ENCODE results near the gene THRB.

The THRB gene

DNA sequence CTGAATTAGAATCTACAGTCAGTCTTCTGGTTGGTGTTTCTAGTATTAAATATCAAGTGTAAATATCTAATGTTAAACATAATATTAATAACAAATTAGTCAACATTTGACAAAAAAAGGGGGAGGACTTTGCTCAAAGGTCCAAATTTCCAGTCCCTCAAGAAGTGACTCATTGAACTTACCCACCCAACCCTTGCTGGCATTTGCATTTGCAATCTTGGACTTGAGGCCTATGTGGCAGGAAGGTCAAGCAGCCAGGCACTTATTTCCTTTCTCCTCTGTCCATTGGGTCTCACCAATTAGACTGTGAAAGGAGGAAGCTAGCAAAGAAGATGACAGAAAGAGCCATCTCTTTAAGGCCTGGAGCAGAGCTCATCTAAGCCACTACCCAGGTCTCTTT lies 174.0 kb downstream of the THRB start:
- Histone ChIP-seq H3K36me3 (ENCODE audit: control insufficient read depth, insufficient read depth, low read length) (no peaks in the 10 kb centered on the region), H3K27me3 (replicated peaks; ENCODE audit: control insufficient read depth, insufficient read depth, low read length) (no peaks in the 10 kb centered on the region), H3K4me3 (replicated peaks; ENCODE audit: low read depth, low read length) (no peak overlapping the region)
- no peak for DNase-seq (ENCODE audit: extremely low read depth, insufficient read length)
- TF ChIP-seq, protein P1, sequence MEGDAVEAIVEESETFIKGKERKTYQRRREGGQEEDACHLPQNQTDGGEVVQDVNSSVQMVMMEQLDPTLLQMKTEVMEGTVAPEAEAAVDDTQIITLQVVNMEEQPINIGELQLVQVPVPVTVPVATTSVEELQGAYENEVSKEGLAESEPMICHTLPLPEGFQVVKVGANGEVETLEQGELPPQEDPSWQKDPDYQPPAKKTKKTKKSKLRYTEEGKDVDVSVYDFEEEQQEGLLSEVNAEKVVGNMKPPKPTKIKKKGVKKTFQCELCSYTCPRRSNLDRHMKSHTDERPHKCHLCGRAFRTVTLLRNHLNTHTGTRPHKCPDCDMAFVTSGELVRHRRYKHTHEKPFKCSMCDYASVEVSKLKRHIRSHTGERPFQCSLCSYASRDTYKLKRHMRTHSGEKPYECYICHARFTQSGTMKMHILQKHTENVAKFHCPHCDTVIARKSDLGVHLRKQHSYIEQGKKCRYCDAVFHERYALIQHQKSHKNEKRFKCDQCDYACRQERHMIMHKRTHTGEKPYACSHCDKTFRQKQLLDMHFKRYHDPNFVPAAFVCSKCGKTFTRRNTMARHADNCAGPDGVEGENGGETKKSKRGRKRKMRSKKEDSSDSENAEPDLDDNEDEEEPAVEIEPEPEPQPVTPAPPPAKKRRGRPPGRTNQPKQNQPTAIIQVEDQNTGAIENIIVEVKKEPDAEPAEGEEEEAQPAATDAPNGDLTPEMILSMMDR (IDR thresholded peaks at IDR 0.05; ENCODE audit: insufficient read depth, low read length, poor library complexity, severe bottlenecking) = no peak

DNA sequence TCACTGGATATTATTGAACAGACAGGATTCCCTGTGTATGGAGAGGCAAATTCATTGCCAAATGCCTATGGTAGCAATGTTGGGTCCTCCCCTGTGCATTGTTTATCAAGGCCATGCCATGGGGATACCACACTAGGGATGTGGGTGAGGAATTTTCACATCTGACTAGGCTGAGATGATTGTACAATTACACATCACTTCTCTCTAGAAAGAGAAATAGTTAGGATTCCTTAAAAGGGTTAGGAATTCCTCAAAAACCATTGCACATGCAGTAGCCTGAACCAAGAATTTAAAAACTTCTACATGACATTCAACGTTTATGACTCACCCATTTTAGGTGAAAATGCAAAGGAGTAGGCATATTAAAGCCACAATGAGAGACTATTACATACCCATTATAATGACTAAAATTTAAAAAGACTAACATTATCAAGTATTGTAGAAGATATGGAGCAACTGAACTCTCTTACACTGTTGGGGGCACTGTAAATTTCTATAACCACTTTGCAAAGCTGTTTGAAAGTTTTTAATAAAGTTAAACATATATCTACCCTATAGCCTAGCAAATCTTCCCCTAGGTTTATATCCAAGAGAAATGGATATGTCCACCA lies 175.9 kb downstream of the THRB start:
- TF ChIP-seq, protein P1 (IDR thresholded peaks at IDR 0.05; ENCODE audit: insufficient read depth, low read length, poor library complexity, severe bottlenecking) = no peak
- H3K36me3 ChIP-seq (ENCODE audit: control insufficient read depth, insufficient read depth, low read length) = no peaks in the 10 kb centered on the region

DNA sequence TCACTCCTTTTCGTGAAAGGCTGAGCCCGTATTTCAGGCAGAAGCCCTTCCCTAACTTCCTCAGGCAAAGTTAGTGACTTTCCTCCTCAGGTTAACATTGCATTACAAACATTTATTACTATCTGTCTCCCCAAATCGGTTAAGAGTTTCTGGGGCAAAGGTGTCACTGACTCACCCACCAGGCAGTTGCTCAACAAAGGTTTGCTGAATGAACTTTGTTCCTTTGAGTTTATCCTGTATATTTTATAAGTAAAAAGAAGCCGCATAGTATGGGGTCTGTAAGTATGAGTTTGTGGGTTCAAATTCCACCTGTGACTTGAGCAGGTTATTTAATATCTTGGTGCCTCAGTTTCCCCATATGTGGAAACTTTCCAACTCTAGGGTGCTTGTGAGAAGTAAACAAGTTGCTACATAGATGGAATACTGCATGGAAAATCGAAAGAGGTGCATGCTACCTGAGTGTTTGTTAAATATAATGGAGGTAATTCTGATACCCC lies 177.7 kb downstream of the THRB start:
- Histone ChIP-seq H3K4me3 (replicated peaks; ENCODE audit: low read depth, low read length) (no peak overlapping the region), H3K36me3 (ENCODE audit: control insufficient read depth, insufficient read depth, low read length) (no peaks in the 10 kb centered on the region), H3K27me3 (replicated peaks; ENCODE audit: control insufficient read depth, insufficient read depth, low read length) (no peaks in the 10 kb centered on the region; the same call in 1 of the 2 replicates)
- TF ChIP-seq, protein P1 (IDR thresholded peaks at IDR 0.05; ENCODE audit: insufficient read depth, low read length, poor library complexity, severe bottlenecking) = no peak
- DNase-seq (ENCODE audit: extremely low read depth, insufficient read length) = no peak

More for the DNA sequence above, 175.9 kb downstream of the THRB start:
- Histone ChIP-seq H3K27me3 (replicated peaks; ENCODE audit: control insufficient read depth, insufficient read depth, low read length) (no peaks in the 10 kb centered on the region; the same call in 1 of the 2 replicates), H3K4me3 (replicated peaks; ENCODE audit: low read depth, low read length) (no peak overlapping the region)
- no peak for DNase-seq (ENCODE audit: extremely low read depth, insufficient read length)

DNA sequence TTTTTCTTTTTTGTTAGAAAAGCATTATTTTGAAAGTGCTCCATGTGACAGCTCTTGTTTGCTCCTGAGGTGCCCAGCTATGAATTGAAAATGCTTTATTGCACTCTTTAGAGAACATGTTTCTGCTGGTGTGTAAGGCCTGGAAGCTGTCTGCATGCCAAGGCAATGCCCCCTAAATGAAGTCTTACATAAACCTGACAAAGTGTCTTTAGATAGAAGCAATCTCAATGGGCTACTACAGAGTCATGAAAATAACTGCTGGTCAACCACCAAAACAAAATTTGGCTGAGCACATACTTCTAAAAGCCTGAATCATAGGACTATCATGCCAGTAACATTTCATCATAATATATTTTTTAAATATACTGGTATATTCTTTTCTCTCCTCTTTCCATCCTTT lies 178.7 kb downstream of the THRB start:
- TF ChIP-seq, protein P1 (IDR thresholded peaks at IDR 0.05; ENCODE audit: insufficient read depth, low read length, poor library complexity, severe bottlenecking) = no peak
- DNase-seq (ENCODE audit: extremely low read depth, insufficient read length) = no peak
- no peaks in the 10 kb centered on the region for H3K36me3 ChIP-seq (ENCODE audit: control insufficient read depth, insufficient read depth, low read length)
- no peak overlapping the region for H3K4me3 ChIP-seq (replicated peaks; ENCODE audit: low read depth, low read length)
- H3K27me3 ChIP-seq (replicated peaks; ENCODE audit: control insufficient read depth, insufficient read depth, low read length) = no peaks in the 10 kb centered on the region; the same call in none of the 2 replicates

DNA sequence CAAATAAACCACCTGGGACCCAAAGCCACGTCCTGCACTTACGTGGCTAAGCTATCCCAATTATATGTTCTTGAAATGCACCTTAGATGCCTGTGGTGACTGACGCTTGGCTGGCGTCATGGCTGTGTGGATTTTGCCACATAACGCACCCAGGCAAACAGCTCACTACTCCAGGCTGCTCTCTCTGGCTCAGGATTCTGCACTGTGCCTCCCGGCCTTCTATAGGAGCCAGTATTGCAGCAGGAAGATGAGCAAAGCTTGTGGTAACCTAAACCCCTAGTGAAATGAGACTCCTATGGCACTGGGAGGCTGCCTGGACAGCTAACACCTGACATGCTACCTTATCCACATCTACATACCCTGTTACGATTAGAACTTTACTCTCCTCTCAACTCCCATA lies 179.3 kb downstream of the THRB start:
- Histone ChIP-seq H3K27me3 (replicated peaks; ENCODE audit: control insufficient read depth, insufficient read depth, low read length) (no peaks in the 10 kb centered on the region; the same call in none of the 2 replicates), H3K4me3 (replicated peaks; ENCODE audit: low read depth, low read length) (no peak overlapping the region), H3K36me3 (ENCODE audit: control insufficient read depth, insufficient read depth, low read length) (no peaks in the 10 kb centered on the region)
- TF ChIP-seq, protein P1 (IDR thresholded peaks at IDR 0.05; ENCODE audit: insufficient read depth, low read length, poor library complexity, severe bottlenecking) = no peak
- DNase-seq (ENCODE audit: extremely low read depth, insufficient read length) = no peak

All from GM06990 (cell line).